HG03378 (cell line): ENCODE measurements around the gene PPRC1.

Experiments used
- ATAC-seq: cut with Tn5 transposase; IDR thresholded peaks from one replicate; pipeline ENCODE4 v1.9.1; 2021; ENCODE audit warnings: mild to moderate bottlenecking, moderate library complexity; ENCODE audit not compliant: unreplicated experiment

The PPRC1 gene, protein sequence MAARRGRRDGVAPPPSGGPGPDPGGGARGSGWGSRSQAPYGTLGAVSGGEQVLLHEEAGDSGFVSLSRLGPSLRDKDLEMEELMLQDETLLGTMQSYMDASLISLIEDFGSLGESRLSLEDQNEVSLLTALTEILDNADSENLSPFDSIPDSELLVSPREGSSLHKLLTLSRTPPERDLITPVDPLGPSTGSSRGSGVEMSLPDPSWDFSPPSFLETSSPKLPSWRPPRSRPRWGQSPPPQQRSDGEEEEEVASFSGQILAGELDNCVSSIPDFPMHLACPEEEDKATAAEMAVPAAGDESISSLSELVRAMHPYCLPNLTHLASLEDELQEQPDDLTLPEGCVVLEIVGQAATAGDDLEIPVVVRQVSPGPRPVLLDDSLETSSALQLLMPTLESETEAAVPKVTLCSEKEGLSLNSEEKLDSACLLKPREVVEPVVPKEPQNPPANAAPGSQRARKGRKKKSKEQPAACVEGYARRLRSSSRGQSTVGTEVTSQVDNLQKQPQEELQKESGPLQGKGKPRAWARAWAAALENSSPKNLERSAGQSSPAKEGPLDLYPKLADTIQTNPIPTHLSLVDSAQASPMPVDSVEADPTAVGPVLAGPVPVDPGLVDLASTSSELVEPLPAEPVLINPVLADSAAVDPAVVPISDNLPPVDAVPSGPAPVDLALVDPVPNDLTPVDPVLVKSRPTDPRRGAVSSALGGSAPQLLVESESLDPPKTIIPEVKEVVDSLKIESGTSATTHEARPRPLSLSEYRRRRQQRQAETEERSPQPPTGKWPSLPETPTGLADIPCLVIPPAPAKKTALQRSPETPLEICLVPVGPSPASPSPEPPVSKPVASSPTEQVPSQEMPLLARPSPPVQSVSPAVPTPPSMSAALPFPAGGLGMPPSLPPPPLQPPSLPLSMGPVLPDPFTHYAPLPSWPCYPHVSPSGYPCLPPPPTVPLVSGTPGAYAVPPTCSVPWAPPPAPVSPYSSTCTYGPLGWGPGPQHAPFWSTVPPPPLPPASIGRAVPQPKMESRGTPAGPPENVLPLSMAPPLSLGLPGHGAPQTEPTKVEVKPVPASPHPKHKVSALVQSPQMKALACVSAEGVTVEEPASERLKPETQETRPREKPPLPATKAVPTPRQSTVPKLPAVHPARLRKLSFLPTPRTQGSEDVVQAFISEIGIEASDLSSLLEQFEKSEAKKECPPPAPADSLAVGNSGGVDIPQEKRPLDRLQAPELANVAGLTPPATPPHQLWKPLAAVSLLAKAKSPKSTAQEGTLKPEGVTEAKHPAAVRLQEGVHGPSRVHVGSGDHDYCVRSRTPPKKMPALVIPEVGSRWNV (N-terminal part only)

DNA sequence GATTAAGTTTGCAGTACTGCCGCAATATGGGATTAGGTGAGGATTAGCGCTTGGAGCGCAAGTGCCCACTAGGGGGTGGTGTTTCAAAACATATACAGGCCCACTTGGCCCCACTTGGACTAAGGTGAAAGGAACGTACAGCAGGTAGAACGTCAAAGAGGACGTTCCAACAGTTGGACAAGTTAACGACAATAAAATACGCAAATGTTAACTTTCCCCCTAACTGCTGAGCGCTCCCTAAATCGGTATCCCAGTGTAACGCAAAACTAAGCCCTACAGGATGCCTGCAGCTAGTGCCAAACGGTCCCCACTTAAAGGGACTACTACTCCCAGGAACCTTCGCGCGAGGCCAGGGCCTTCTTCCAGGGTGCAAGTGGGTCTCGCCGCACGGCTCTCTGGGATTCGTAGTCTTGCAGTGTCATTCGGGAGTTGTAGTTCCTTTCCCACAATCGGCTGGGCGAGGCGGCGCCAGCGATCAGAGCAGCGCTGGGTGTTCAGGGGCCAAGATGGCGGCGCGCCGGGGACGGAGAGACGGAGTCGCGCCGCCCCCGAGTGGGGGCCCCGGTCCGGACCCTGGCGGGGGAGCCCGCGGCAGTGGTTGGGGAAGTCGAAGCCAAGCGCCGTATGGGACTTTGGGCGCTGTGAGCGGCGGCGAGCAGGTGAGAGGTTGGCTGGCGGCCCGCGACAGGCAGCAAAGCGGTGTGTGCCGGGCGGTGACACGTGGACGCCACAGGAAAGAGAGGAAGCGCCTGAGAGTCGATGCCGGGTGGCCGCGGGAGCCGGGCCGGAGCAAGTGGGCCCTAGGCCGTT is at the start of gene PPRC1:
Gene PPRC1, plus strand, starts transcription at position 478 of the 810 bp plus-strand sequence. Its CDS starts 29 bp downstream, at position 507.
- peak; percentile 94 for ATAC-seq

DNA sequence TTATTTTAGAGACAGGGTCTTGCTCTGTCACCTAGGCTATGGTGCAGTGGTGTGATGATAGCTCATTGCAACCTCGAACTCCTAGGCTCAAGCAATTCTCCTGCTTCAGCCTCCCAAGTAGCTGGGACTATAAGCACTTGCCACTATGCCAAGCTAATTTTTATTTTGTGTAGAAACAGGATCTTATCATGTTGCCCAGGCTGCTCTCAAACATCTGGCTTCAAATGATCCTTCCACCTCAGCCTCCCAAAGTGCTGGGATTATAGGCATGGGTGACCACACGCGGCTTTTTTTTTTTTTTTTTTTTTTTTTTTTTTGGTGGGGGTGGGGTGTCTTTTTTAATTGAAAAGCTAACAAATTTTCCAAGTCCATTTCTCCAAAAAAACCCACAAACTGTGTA is 49.3 kb upstream of the PPRC1 start:
- no peak for ATAC-seq

DNA sequence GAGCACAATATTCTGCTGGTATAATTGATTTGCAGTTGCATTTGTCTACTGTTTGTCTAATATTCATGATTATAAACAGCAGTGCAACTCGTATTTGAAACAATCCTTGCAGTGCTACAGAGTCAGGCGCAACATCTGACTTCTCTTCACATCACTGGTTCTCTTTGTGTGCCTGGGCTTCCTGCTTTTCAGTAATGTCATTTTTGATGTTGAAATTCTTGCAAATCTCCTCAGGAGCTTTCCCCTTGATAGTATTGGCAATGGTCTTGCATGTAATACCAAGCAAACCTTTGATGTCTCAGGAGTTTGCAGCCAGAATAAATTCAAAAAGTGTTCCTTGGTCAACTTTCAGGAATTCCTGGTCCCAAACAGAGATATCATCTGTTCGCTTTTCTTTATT is 47.5 kb upstream of the PPRC1 start:
- no peak for ATAC-seq

DNA sequence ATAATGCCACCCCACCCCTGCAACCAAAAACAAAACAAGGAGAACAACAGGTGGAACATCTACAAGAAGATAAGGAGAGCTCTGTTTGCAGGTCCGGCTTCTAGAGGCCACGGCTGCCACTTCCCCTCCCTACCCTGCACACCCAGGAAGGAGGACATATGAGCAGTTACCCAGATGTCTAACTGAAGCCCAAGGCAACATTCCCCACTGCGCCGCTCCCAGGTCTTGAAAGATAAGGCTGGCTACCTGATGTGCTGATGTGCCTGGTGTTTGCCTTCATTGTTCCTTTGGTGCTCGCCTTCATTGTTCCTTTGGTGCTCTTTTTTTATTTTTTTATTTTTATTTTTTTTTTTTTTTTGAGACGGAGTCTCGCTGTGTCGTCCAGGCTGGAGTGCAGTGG is 46.6 kb upstream of the PPRC1 start:
- no peak for ATAC-seq

DNA sequence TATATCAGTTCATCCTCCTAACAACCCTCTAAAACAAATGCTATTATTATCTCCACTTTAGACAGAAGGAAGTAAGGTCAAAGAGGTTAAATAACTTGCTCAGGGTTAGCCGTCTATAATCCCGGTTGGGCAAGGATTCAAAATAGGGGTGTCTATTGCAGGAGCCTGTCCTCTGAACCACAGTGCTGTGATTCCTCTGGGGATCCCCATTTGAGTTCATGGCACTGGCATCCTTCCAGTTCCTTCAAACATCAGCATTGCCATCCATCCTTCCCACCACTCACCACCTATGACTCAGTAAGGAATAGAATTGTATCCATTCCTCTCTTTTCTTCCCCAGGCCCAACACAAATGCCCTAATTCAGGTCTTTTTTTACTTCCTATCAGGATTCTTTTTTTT is 42.1 kb upstream of the PPRC1 start:
- no peak for ATAC-seq

DNA sequence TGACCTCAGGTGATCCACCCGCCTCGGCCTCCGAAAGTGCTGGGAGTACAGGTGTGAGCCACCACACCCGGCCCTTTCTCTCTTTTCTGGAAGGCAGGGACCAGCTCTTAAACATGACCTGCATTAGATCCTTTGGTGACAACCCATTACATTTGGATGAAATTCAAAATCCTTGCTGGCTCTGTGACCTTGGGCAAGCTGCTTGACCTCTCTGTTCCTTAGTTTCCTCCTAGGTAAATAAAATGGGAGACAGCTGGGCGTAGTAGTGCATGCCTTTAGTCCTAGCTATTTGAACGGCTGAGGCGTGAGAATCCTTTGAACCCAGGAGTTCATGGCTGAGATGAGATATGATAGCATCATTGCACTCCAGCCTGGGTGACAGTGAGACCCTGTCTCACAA is 36.4 kb upstream of the PPRC1 start:
- ATAC-seq, result no peak

DNA sequence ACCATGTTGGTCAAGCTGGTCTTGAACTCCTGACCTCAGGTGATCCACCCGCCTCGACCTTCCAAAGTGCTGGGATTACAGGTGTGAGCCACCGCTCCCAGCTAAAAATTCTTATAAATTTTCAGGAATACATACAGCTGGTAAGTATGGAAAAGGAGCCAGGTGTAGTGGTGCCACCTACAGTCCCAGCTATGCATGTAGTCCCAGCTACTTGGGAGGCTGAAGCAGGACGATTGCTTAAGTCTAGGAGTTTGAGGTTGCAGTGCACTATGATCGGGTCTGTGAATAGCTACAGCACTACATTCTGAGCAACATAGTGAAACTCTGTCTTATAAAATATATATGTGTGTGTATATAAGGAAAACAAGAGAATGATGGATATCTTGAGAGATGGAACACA is 31.7 kb upstream of the PPRC1 start:
- no peak for ATAC-seq

DNA sequence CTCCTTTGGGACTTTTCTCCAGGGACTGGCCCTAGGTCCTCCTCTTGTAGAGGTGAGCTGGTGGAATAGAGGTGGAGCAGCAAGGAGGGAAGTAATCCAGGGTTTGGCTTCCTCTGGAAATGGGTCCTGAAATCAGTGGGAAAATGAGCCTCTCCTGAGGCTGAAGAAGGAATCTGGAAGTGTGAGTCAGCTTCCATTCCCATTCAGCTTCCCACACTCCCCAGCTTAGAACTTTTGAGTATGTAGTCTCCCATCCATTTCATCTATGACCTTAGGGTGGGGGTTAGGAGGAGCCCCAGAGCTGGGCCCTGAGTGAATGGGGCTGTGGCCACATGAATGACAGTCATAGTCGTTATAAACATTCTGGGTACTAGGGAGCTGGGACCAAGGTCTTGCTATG is 30.4 kb upstream of the PPRC1 start:
- no peak for ATAC-seq

DNA sequence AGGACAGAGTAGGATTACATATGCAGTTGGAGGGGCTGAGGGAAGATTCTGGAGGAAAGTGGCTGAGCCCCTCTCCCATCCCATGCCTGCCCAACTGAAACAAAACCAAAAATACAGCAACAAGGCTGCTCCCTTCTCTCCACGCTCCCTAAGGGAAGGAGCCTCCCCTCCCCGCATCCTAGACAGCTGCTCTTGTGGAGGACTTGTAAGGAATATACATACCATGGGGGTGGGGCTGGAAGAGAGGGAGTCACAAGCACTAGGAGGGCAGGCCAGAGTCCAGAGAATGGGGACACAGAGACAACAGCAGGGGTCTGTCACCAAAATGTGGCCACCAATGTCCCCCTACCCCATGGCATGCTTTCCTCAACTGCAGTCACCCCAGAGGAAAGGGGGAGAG is 25.8 kb upstream of the PPRC1 start:
- no peak for ATAC-seq

DNA sequence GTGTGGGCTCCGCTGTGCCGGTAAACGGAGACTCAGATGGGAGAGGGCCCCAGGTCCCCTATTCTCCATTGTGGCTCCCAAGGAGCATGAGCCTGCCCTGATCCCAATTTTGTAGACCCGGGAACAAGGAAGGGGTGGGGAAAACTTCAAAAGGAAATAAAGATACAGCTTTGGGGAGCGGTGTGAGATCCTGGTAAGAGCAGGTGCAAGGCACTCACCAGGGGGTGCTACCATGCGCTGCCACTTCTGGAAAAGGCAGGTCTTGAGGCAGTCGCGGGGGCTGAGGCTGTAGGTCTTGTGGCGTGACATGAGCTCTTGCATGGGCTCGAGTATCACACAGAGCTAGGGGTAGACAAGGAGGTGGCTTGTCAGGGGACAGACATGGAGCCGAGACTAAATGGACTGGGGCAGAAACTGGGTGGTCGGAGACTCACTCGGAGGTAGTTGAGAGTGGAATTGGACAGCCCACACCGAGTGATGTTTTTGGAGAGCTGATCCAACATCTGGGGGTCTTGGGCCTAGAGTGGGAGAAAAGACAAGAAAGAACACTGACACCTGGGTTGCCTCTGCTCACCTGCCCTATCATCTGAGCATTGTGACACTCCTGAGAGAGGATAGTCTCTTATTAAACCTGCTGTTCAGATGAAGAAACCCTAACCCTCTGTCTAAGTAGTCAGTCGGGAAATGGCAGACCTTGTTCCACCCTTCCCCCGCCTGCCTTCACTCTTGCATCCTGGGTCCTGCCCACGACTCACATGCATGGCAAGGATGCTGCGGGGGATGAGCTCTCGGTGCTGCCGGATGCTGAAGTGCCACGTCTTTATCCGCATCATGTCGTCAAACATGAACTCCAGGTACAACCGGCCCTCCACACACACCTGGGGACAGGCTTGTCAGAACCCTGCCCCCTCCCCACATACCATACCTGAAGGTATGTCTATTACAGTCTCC is 23.4 kb upstream of the PPRC1 start:
- ATAC-seq, result no peak

DNA sequence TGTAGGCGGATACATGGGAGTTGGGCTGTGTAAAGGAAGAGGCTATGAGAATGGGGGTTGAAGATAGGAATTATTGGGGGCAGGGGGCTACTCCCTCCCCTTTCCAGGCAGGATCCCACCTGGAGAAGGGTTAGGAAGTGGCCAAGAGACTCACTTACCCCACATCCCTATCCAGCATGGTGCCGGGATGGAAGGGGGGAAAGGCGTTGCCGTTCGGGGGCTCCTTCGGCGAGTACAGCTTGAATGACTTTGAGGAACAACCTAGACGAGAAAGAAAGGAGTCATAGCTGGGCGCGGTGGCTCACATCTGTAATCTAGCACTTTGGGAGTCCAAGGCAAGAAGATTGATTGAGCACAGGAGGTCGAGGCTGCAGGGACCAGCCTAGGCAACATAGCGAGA is 21.6 kb upstream of the PPRC1 start:
- ATAC-seq, result no peak

DNA sequence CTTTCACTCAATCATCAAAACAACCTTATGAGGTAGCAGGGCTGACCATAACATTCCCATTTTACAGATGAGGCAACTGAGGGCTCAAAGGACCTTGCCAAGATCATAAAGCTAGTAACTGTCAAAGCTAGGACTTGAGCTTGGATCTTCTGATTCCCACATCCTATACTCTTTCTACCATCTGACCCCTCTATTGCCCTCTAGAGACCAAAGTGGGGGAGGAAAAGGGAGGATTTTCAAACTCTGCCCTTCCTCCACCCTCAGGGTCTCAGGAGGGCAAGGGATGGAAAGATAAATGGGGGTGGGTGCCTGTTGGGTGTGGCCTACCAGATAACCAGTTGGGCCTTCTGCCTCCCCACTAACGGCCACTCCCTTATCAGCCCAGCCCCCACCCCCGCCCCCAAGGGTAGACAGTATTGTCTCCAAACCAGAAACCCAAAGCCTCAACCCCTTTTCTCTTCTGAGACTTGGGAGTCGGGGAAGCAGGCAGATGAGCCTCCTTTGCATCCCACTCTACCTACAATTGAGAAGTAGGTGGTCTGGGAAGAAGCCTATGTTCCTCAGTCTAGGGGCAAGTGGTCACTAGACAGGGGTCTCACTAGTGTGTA is 20.5 kb upstream of the PPRC1 start:
- no peak for ATAC-seq

DNA sequence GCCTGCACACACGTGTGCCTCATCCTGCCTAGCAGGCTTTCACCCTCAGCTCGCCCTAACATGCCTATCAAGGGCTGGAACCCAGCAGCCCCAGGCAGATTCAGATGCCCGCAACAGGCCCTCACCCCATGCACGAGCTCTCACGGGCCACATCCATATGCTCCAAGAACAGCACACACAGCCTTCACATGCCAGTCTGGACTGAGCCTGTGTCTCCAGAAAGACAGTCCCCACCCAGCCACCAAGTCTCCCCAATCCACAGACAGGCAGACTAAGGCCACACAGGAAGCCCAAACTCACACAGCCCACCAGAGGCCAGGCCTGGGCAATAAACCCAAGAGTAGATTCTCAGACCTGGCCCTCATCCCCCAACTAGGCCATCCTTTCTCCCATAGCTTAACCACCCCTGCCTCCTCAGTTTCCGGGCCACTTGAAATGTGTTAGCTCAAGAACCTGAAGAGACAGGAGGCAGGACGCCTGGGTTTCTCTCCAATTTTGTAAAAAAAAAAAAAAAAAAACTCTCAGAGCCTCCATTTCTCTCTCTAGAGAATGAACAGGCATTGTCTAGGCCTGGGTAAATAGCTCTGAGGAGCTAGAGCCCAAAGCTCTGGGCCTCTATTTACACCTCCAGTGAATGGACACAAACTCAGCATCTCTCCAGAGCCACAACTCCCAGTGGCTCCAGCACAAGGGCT is 19.4 kb upstream of the PPRC1 start:
- no peak for ATAC-seq

DNA sequence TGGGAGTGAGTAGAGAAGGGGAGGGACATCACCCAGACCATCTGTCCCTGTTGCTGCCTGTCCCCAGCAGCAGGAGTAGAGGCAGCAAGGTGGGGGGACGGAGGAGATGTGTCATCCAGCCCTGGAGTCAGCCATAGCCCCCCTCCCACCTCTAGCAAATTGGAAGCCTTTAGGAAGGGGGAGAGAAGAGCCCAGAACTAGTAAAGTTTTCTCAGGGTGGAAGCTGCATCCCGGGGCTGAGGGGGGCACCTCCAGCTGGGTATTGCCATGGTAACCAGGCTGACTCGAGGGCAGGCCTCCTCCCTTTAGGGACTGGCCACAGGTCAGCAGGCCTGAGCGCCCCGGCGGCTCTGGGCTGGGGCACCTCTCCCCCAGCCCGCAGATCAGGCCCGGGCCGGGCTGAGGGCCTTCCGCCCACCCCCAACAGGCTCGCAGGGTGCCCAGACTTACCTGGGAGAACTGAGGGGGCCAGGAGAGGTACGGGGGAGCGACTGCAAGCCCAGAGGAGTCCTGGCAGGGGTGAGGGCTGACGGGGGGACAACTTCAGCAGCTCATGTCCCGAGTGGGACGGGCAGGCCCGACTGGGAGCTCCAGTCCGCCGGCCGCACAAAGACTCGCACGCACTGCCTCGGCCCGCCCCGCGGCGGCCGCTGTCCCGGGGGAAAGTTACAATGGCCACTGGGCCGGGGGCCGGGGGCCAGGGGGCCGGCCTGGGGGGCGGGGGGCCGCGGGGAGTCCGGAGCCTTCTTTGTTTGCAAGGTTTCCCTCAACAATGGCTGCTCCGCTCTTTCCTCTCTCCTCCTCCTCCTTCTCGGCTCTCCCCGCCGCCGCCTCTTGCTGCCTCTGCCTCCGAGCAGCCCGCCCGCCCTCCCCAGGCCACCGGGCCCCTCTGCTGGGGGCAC is 18.6 kb upstream of the PPRC1 start:
- no peak for ATAC-seq

DNA sequence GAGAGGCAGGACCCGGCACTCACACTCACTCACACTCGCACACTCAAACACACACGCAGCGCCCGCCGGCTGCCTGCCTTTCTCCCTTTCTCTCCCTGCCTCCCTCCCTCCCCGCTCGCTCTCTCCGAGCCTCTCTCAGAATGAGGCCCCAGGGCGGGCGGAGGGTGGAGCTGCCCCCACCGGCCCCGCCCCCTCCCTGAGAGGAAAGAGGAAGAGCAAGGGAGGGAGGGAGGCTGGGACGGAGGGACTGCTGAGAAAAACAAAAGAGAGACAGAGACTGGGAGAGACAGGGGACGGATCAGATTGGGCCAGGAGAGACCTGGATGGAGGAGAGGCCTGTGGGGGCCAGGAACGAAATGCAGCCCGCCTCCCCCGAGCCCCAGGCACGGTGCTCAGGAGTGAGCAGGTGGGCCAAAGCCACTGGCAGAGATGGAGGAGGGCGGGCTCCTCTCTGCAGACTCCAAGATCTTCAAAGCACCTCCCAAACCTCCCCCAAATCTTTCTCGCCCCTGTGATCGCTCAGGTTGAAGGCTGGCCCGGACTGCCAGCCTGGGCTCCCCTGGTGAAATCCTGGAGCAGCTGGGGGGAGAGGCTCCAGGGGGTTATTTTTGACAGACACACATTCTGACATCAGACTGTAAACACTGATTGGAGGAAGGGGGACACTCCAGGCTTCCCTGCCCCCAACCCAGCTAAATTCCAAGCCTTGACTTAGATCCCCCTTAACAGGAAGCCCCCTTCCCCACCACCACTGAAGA is 17.8 kb upstream of the PPRC1 start:
- ATAC-seq, result peak; percentile 41

DNA sequence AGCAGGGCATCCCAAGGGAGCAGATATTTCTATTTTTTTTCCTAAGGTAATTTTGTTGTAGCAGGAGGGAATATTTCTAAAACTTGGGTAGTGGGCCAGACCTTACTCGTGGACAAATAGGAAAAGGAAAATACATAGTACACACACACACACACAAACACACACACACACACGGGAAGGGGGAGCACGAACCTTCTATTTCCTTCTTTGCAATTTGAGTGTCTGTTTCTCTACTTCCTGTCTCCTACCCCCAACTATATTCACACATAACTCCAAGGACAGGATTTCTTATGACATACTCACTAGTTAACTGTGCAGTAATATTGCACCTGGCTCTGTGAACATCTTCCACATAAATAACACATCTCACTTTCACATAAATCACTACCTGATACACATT is 17.1 kb upstream of the PPRC1 start:
- ATAC-seq, result no peak
